ENCODE results near the gene MAPT.

DNA sequence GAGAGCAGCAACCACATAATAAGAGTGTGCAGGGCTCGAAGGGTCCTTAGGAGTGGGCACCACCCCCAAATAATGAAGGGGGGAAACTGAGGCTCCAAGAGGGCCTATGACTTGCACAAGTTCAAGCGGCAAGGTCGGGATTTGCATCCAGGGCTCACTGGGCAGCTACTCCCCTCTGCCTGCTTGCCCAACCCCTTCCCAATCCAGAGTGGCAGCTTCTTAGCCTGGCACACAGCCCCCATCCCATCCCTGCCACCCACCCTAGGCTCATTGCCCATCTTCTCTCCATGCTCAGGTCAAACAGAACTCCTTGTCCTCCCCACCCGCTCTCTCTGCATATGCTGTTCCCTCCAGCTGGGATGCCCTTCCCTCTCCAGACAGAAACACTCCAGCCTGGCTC, 47.3 kb upstream of the MAPT start:
- TF ChIP-seq, protein P1, sequence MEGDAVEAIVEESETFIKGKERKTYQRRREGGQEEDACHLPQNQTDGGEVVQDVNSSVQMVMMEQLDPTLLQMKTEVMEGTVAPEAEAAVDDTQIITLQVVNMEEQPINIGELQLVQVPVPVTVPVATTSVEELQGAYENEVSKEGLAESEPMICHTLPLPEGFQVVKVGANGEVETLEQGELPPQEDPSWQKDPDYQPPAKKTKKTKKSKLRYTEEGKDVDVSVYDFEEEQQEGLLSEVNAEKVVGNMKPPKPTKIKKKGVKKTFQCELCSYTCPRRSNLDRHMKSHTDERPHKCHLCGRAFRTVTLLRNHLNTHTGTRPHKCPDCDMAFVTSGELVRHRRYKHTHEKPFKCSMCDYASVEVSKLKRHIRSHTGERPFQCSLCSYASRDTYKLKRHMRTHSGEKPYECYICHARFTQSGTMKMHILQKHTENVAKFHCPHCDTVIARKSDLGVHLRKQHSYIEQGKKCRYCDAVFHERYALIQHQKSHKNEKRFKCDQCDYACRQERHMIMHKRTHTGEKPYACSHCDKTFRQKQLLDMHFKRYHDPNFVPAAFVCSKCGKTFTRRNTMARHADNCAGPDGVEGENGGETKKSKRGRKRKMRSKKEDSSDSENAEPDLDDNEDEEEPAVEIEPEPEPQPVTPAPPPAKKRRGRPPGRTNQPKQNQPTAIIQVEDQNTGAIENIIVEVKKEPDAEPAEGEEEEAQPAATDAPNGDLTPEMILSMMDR (conservative IDR thresholded peaks at IDR 0.05): no peak
- no peak for TF ChIP-seq ZFX (IDR thresholded peaks at IDR 0.05)
